ENCODE measurements around the gene DAPK3.
"Not testable (repeated sequence)": the region's sequence is repeated elsewhere in the genome, so short reads cannot be mapped to it uniquely, and the experiment has no call there.

The DAPK3 gene

DNA sequence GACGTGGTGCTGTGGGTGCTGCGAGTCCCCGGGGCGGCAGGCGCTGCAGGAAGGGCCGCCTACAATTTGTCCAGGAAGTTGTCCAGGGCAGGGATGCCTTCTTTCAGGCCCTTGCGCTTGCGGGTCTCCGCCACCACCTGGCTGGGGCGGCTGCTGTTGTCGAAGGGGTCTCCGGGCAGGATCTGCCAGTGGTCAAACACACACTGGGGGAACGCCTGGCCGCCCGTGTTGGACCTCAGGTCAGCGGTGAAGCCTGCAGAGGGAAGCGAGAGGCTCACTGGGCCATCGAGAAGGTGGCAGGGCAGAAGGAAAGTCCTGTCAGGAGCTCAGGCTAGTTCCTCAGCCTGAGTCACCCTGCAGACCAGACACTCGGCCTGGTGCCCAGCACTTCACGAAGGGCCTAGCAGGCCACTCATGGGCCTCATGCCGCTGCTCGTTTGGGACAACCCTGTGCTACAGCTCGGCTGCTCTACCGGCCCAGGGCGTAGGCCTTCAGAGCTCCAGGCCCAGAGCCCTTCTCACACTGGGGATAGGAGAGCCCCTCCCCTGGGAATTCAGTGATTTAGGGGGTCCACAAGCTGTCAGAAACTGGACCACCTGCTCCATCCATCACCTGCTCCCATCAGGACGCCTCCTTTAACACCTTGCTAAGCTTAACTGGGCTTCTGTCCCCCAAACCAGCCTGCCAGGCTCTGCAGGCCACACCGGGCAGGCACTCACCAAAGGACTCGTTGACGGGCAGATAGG lies 5.8 kb upstream of the DAPK3 start:
- peaks cover 7% of the 10 kb centered on the region for H3K4me1 ChIP-seq (ENCODE audit: control insufficient read depth, insufficient read depth, low read length, unreplicated experiment)
- no peak overlapping the region for H2AFZ ChIP-seq (ENCODE audit: low read length, unreplicated experiment)

DNA sequence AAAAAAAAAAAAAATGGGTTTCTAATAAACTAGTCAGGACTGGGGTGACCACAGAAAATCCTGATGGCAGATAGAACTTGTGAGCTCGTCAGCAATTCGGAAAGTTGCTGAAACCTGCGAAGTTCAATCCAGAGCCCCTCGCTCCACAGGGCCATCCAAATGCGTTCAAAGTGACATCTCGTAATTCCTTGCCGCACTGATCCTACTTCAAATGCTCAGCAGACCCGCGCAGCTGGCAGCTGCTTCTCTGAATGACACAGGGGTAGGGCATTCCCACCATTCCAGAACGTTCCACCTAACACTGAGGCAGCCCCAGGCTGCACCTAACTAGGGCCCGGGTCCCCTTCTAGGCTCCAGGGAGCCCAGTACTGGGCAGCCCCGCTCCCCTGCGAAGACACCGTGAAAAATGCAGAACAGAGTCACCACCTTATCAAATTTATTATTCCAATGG lies 4.8 kb upstream of the DAPK3 start:
- H2AFZ ChIP-seq (ENCODE audit: low read length, unreplicated experiment): no peak overlapping the region
- H3K27me3 ChIP-seq (ENCODE audit: insufficient read depth, low read length): no peaks in the 10 kb centered on the region
- peaks cover 21% of the 10 kb centered on the region; the same call in 1 of the 2 replicates for H3K36me3 ChIP-seq (ENCODE audit: insufficient read depth, low read length)
- H3K79me2 ChIP-seq (ENCODE audit: control insufficient read depth, insufficient read depth, low read length, unreplicated experiment): peaks cover 35% of the 10 kb centered on the region
- no peak overlapping the region for H3K27ac ChIP-seq (ENCODE audit: low read depth, low read length)
- peaks cover 3% of the 10 kb centered on the region for H3K4me1 ChIP-seq (ENCODE audit: control insufficient read depth, insufficient read depth, low read length, unreplicated experiment)
- no peak overlapping the region for H3K4me3 ChIP-seq (ENCODE audit: low read depth, low read length)

More for the DNA sequence above, 5.8 kb upstream of the DAPK3 start:
- no peaks in the 10 kb centered on the region for H3K27me3 ChIP-seq (ENCODE audit: insufficient read depth, low read length)
- H3K36me3 ChIP-seq (ENCODE audit: insufficient read depth, low read length): peaks cover 31% of the 10 kb centered on the region; the same call in 1 of the 2 replicates
- H3K27ac ChIP-seq (ENCODE audit: low read depth, low read length): no peak overlapping the region
- no peak overlapping the region for H3K4me3 ChIP-seq (ENCODE audit: low read depth, low read length)
- peaks cover 43% of the 10 kb centered on the region for H3K79me2 ChIP-seq (ENCODE audit: control insufficient read depth, insufficient read depth, low read length, unreplicated experiment)

DNA sequence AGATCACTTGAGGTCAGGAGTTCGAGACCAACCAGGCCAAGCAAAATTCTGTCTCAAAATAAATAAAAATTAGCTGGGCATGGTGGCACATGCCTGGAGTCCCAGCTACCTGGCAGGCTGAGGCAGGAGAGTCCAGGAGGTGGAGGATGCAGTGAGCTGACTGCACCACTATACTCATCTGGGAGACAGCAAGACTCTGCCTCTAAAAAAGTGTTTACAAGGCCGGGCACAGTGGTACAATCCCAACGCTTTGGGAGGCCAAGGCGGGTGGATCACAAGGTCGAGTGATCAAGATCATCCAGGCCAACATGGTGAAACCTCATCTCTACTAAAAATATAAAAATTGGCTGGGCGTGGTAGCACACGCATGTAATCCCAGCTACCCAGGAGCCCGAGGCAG lies 4.2 kb upstream of the DAPK3 start:
- H2AFZ ChIP-seq (ENCODE audit: low read length, unreplicated experiment): no peak overlapping the region
- H3K4me3 ChIP-seq (ENCODE audit: low read depth, low read length): no peak overlapping the region
- peaks cover 17% of the 10 kb centered on the region; the same call in 1 of the 2 replicates for H3K36me3 ChIP-seq (ENCODE audit: insufficient read depth, low read length)
- peaks cover 3% of the 10 kb centered on the region for H3K4me1 ChIP-seq (ENCODE audit: control insufficient read depth, insufficient read depth, low read length, unreplicated experiment)
- H3K27ac ChIP-seq (ENCODE audit: low read depth, low read length): no peak overlapping the region
- peaks cover 35% of the 10 kb centered on the region for H3K79me2 ChIP-seq (ENCODE audit: control insufficient read depth, insufficient read depth, low read length, unreplicated experiment)
- no peaks in the 10 kb centered on the region for H3K27me3 ChIP-seq (ENCODE audit: insufficient read depth, low read length)

DNA sequence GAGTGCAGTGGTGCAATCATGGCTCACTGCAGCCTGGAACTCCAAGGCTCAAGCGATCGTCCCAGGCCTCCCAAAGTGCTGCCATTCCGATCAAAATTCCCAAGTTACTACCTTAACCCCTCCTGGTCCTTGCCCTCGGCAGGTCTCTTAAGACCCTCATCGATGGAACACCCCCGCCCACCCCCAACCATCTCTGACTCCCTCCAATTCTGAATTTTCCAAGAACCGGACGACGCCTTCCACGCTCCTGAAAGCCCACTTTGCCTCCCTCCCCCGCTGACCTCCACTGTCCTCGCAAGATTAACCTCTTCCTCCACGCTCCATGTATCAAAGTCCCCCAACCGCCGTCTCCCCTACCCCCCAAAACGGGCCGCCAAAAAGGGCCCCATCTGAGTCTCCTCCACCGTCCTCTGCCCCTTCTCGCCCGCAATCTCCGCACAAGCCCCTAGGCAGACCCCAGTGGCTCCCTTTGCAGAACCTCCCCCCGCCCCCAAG lies 539 bp downstream of the DAPK3 start:
- Histone ChIP-seq H2AFZ (ENCODE audit: low read length, unreplicated experiment) (no peak overlapping the region), H3K79me2 (ENCODE audit: control insufficient read depth, insufficient read depth, low read length, unreplicated experiment) (peaks cover 43% of the 10 kb centered on the region), H3K27ac (ENCODE audit: low read depth, low read length) (peak overlapping the region; percentile 94), H3K4me1 (ENCODE audit: control insufficient read depth, insufficient read depth, low read length, unreplicated experiment) (peaks cover 15% of the 10 kb centered on the region), H3K27me3 (ENCODE audit: insufficient read depth, low read length) (no peaks in the 10 kb centered on the region), H3K36me3 (ENCODE audit: insufficient read depth, low read length) (no peaks in the 10 kb centered on the region), H3K4me3 (ENCODE audit: low read depth, low read length) (peak overlapping the region; percentile 92)

DNA sequence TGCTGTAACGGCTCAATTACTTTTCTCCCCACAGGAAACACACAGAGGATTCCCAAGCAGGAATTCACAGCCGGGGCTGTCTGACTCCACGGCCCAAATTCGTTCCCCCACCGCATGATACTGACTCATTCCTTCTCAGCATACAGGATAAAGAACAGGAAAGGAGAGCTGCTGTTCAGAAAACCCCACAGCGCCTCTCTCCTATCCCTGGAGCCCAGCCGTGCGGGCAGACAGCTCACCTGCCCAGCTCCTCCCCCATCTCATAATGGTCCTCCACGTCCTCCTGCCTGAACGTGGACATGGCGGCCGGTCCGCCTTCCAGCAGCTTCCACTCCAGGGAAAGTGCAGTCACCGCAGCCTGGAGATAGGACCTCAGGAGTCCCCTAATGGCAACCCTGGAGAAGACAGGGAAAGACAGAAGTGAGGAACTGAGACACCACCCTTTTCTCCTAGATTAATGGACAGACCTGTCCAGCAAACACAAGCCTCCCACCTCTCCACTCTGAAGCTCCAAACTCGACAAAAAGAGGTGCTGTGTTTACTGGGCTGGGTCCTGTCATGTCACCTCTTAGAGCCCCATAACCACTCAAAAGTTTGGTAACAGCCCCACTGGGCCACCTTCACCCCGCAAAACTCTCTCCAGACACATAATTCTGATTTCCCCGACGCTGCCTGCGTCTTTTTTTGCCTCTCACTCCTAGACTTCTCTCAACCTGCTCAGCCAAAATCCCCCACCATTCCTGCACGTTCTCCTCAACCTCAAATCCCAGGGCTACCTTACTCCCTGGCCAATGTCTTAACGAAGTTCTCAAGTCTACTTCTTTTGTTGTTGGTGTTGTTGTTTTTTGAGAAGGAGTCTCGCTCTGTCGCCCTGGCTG lies 1.2 kb downstream of the DAPK3 start:
- Histone ChIP-seq H3K27ac (ENCODE audit: low read depth, low read length) (peak overlapping the region; percentile 94), H3K79me2 (ENCODE audit: control insufficient read depth, insufficient read depth, low read length, unreplicated experiment) (peaks cover 43% of the 10 kb centered on the region), H3K36me3 (ENCODE audit: insufficient read depth, low read length) (no peaks in the 10 kb centered on the region), H2AFZ (ENCODE audit: low read length, unreplicated experiment) (no peak overlapping the region), H3K27me3 (ENCODE audit: insufficient read depth, low read length) (no peaks in the 10 kb centered on the region), H3K4me3 (ENCODE audit: low read depth, low read length) (peak overlapping the region; percentile 92), H3K4me1 (ENCODE audit: control insufficient read depth, insufficient read depth, low read length, unreplicated experiment) (peaks cover 15% of the 10 kb centered on the region)

DNA sequence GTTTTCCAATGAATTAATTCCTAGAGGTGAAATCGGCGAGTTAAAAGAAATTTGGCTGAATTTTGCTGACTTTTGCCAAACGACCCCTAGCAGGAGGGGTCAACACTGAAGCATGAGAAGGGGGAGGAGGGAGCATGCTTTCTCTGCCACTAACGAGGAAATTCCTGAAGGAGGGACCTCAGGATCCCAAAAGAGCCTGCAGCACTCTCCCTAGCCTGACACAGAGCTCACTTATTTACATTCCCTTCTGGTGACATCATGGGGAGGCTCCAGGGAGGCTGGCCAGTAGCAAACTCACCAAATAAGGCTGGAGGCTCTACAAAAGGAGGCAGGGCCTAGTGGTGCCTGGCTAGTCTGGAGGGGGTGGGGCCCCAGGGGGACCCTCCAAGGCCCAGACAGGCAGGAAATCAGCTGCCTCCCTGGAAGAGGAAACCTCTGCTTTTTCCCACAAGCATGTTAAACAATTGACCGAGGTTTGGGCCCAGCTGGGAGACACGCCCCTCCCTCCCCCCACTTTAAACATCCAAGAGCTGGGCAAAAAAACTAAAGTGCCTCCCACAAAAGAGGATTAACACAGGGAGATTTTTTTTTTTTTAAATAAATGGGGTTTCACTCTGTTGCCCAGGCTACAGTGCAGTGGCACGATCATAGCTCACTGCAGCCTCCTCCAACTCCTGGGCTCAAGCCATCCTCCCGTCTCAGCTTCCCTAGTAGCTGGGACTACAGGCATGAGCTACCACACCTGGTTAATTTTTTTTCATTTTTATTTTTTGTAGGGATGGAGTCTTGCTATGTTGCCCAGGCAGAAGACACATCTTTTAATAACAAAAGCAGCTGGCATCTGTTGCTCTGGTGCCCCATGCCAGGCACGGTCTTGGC lies 2.1 kb downstream of the DAPK3 start:
- H3K27me3 ChIP-seq (ENCODE audit: insufficient read depth, low read length): no peaks in the 10 kb centered on the region
- peak overlapping the region; percentile 94 for H3K27ac ChIP-seq (ENCODE audit: low read depth, low read length)
- no peak overlapping the region for H2AFZ ChIP-seq (ENCODE audit: low read length, unreplicated experiment)
- H3K4me1 ChIP-seq (ENCODE audit: control insufficient read depth, insufficient read depth, low read length, unreplicated experiment): peaks cover 15% of the 10 kb centered on the region
- peaks cover 43% of the 10 kb centered on the region for H3K79me2 ChIP-seq (ENCODE audit: control insufficient read depth, insufficient read depth, low read length, unreplicated experiment)
- H3K36me3 ChIP-seq (ENCODE audit: insufficient read depth, low read length): no peaks in the 10 kb centered on the region
- H3K4me3 ChIP-seq (ENCODE audit: low read depth, low read length): peak overlapping the region; percentile 92

DNA sequence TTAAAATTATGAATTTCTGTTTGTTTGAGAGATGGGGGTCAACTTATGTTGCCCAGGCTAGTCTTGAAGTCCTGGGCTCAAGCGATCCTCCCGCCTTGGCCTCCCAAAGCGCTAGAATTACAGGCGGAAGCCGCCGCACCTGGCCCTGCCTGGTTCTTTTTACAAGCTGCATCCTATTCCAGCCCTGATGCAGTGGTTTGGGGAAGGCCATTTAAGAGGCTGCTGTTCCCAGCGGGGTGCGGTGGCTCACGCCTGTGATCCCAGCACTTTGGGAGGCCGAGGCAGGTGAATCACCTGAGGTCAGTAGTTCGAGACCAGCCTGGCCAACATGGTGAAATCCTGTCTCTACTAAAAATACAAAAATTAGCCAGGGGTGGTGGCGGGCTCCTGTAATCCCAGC lies 2.9 kb downstream of the DAPK3 start:
- not testable (repeated sequence) for H3K4me3 ChIP-seq (ENCODE audit: low read depth, low read length); H3K36me3 ChIP-seq (ENCODE audit: insufficient read depth, low read length); H2AFZ ChIP-seq (ENCODE audit: low read length, unreplicated experiment); H3K27me3 ChIP-seq (ENCODE audit: insufficient read depth, low read length)
- Histone ChIP-seq H3K79me2 (ENCODE audit: control insufficient read depth, insufficient read depth, low read length, unreplicated experiment) (peaks cover 43% of the 10 kb centered on the region), H3K4me1 (ENCODE audit: control insufficient read depth, insufficient read depth, low read length, unreplicated experiment) (peaks cover 15% of the 10 kb centered on the region), H3K27ac (ENCODE audit: low read depth, low read length) (peak overlapping the region; percentile 94)

DNA sequence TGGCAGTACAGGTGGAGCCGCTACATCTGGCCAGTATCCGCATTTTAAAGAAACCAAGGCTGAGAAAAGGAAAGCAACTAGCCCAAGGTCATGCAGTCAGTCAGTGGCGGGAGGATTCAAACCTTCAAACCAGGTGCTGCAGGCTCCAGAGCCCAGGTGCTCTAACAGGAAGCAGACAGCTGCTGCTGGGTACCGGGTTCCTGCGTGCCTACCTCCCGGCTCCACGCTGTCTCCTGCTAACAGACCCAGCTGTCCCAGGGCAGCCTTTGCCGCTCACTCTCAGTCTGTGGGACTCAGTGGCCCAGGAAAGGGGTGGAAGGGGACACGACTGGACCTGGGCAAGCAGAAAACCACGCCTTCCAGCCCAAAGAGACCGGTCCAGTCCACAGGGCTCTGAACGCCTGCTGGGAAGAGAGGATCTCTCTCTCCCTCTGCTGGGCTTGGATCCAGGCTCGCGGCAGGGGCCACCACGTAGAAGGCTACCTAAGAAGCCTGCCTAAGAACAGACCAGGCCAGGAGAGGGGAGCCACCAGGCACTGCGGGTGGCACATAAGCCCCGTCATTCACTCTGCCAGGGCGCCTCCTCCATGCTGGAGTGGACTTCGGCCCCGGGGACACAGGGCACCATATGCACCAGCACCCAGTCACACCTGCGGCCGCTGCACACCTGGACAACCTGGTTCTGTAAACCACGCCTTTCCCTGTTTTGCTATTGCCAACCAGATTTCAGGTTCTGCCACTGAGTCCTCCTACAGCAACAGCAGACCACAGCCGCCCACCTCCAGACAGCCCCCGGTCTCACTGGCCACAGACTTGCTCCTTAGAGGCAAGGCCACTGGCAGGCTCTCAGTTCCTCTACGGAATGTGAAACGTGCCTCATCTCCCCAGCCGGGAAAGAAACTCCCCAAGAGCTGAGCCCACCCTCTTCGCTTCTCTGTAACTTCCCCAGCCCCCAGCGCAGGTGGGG lies 4.6 kb downstream of the DAPK3 start:
- Histone ChIP-seq H2AFZ (ENCODE audit: low read length, unreplicated experiment) (no peak overlapping the region), H3K36me3 (ENCODE audit: insufficient read depth, low read length) (no peaks in the 10 kb centered on the region; the same call in 1 of the 2 replicates), H3K4me1 (ENCODE audit: control insufficient read depth, insufficient read depth, low read length, unreplicated experiment) (peaks cover 15% of the 10 kb centered on the region), H3K27ac (ENCODE audit: low read depth, low read length) (no peak overlapping the region), H3K79me2 (ENCODE audit: control insufficient read depth, insufficient read depth, low read length, unreplicated experiment) (peaks cover 46% of the 10 kb centered on the region), H3K4me3 (ENCODE audit: low read depth, low read length) (no peak overlapping the region), H3K27me3 (ENCODE audit: insufficient read depth, low read length) (no peaks in the 10 kb centered on the region)

Measured in ACC112 (cell line).